H9 (cell line): Measurements from ENCODE around the gene TSPAN9. TPM values are rescaled to one million over a fixed set of nuclear protein-coding genes. Genes with fewer than 3 reads are reported as not detected.

Experiments used
- DNase-seq: peaks from one replicate; pipeline ENCODE4 v3.0.0-alpha.2; 2017
- H2AFZ ChIP-seq: one replicate; pipeline ENCODE4 v1.6.1; 2013; ENCODE audit warnings: mild to moderate bottlenecking, low read length, control low read depth, moderate library complexity
- H2AK5ac ChIP-seq: 2 replicates; pipeline ENCODE4 v1.6.1; 2013; ENCODE audit warnings: low read length, control low read depth, mixed read lengths; ENCODE audit not compliant: insufficient read length
- H2BK120ac ChIP-seq: one replicate; pipeline ENCODE4 v1.6.1; 2013; ENCODE audit warnings: low read depth, mild to moderate bottlenecking, low read length, control low read depth, inconsistent platforms; ENCODE audit not compliant: poor library complexity, severe bottlenecking
- H2BK12ac ChIP-seq: 2 replicates; pipeline ENCODE4 v1.6.1; 2013; ENCODE audit warnings: low read length, control low read depth, mixed read lengths, low read depth; ENCODE audit not compliant: insufficient read length
- H2BK15ac ChIP-seq: 2 replicates; pipeline ENCODE4 v1.6.1; 2013; ENCODE audit warnings: low read depth, low read length, control low read depth
- H2BK20ac ChIP-seq: one replicate; pipeline ENCODE4 v1.6.1; 2013; ENCODE audit warnings: low read depth, mild to moderate bottlenecking, low read length, control low read depth, inconsistent platforms; ENCODE audit not compliant: poor library complexity, severe bottlenecking
- H2BK5ac ChIP-seq: 2 replicates; pipeline ENCODE4 v1.6.1; 2013; ENCODE audit warnings: low read length, control low read depth, mixed read lengths; ENCODE audit not compliant: insufficient read length
- H3K14ac ChIP-seq: 2 replicates; pipeline ENCODE4 v1.6.1; 2013; ENCODE audit warnings: low read length, control low read depth; ENCODE audit not compliant: insufficient read depth
- H3K18ac ChIP-seq: 2 replicates; pipeline ENCODE4 v1.6.1; 2013; ENCODE audit warnings: low read depth, mild to moderate bottlenecking, mixed read lengths, low read length, control low read depth; ENCODE audit not compliant: insufficient read length
- H3K23ac ChIP-seq: 2 replicates; pipeline ENCODE4 v1.6.1; 2013; ENCODE audit warnings: low read length, control low read depth, mixed read lengths, low read depth; ENCODE audit not compliant: insufficient read length
- H3K23me2 ChIP-seq: 2 replicates; pipeline ENCODE4 v1.6.1; 2013; ENCODE audit warnings: low read depth, mild to moderate bottlenecking, mixed read lengths, low read length, control low read depth; ENCODE audit not compliant: insufficient read length, poor library complexity, severe bottlenecking
- H3K27ac ChIP-seq: 2 replicates; pipeline ENCODE4 v1.5.1; 2013; ENCODE audit warnings: low read length, control low read depth, mixed read lengths, low read depth; ENCODE audit not compliant: insufficient read length
- H3K27me3 ChIP-seq: 2 replicates; pipeline ENCODE4 v1.6.1; 2013; ENCODE audit warnings: low read length, control low read depth, inconsistent platforms; ENCODE audit not compliant: insufficient read depth
- H3K4ac ChIP-seq: 2 replicates; pipeline ENCODE4 v1.6.1; 2013; ENCODE audit warnings: low read depth, mild to moderate bottlenecking, control low read depth, inconsistent platforms, low read length, moderate library complexity
- H3K4me1 ChIP-seq: 2 replicates; pipeline ENCODE4 v1.6.1; 2013; ENCODE audit warnings: low read length, control low read depth, inconsistent platforms; ENCODE audit not compliant: insufficient read depth
- H3K4me2 ChIP-seq: 2 replicates; pipeline ENCODE4 v1.6.1; 2013; ENCODE audit warnings: low read length, control low read depth, mixed read lengths; ENCODE audit not compliant: insufficient read length, insufficient read depth
- H3K56ac ChIP-seq: 2 replicates; pipeline ENCODE4 v1.6.1; 2013; ENCODE audit warnings: low read depth, mild to moderate bottlenecking, mixed read lengths, low read length, control low read depth; ENCODE audit not compliant: insufficient read length
- H3K79me1 ChIP-seq: 2 replicates; pipeline ENCODE4 v1.6.1; 2013; ENCODE audit warnings: low read depth, mild to moderate bottlenecking, moderate library complexity, low read length, control low read depth, inconsistent platforms; ENCODE audit not compliant: insufficient read depth, poor library complexity, severe bottlenecking
- H3K79me2 ChIP-seq: 2 replicates; pipeline ENCODE4 v1.6.1; 2013; ENCODE audit warnings: low read length, control low read depth, inconsistent platforms; ENCODE audit not compliant: insufficient read depth
- H3K9ac ChIP-seq: 2 replicates; pipeline ENCODE4 v1.6.1; 2013; ENCODE audit warnings: low read length, control low read depth, mixed read lengths; ENCODE audit not compliant: insufficient read length; ENCODE audit errors: extremely low read depth
- H3K9me3 ChIP-seq: one replicate; pipeline ENCODE4 v1.6.1; 2013; ENCODE audit warnings: low read depth, low read length, inconsistent platforms; ENCODE audit not compliant: control insufficient read depth
- H3T11ph ChIP-seq: one replicate; pipeline ENCODE4 v1.6.1; 2013; ENCODE audit warnings: mild to moderate bottlenecking, low read length, control low read depth, inconsistent platforms
- H4K20me1 ChIP-seq: one replicate; pipeline ENCODE4 v1.6.1; 2013; ENCODE audit not compliant: control insufficient read depth, insufficient read length, insufficient read depth
- H4K5ac ChIP-seq: 2 replicates; pipeline ENCODE4 v1.6.1; 2013; ENCODE audit warnings: low read depth, mild to moderate bottlenecking, mixed read lengths, low read length, control low read depth; ENCODE audit not compliant: insufficient read length
- H4K8ac ChIP-seq: replicated peaks from 2 replicates; pipeline ENCODE4 v1.6.1; 2013; ENCODE audit warnings: low read length, control low read depth, mixed read lengths, low read depth; ENCODE audit not compliant: insufficient read length
- H4K91ac ChIP-seq: 2 replicates; pipeline ENCODE4 v1.6.1; 2013; ENCODE audit warnings: low read depth, mild to moderate bottlenecking, moderate library complexity, mixed read lengths, low read length, control low read depth; ENCODE audit not compliant: insufficient read length
- H3K27ac Mint-ChIP-seq, 3 experiments: 2 replicates in 2 of 3; 3 replicates in 1 of 3; pipeline ENCODE4 v1.8.0; 2020 to 2021; ENCODE audit warnings: mixed read lengths in 3 of 3, mild to moderate bottlenecking in 1 of 3, moderate library complexity in 1 of 3
- H3K27me3 Mint-ChIP-seq: 2 replicates; pipeline ENCODE4 v1.8.0; 2021; ENCODE audit warnings: low read depth, mild to moderate bottlenecking, moderate library complexity, mixed read lengths
- H3K36me3 Mint-ChIP-seq, 3 experiments: 2 replicates in 2 of 3; 3 replicates in 1 of 3; pipeline ENCODE4 v1.8.0; 2020 to 2021; ENCODE audit warnings: low read depth in 3 of 3, mixed read lengths in 3 of 3; ENCODE audit not compliant: insufficient read depth in 1 of 3
- H3K4me1 Mint-ChIP-seq, 2 experiments: 2 replicates each; pipeline ENCODE4 v1.8.0; 2020; ENCODE audit warnings: mixed read lengths in 2 of 2
- H3K4me3 Mint-ChIP-seq, 2 experiments: 2 replicates in 1 of 2; 3 replicates in 1 of 2; pipeline ENCODE4 v1.8.0; 2020 to 2021; ENCODE audit warnings: mild to moderate bottlenecking in 2 of 2, mixed read lengths in 2 of 2, moderate library complexity in 1 of 2
- H3K9me3 Mint-ChIP-seq, 2 experiments: 2 replicates in 1 of 2; 3 replicates in 1 of 2; pipeline ENCODE4 v1.8.0; 2020; ENCODE audit warnings: mild to moderate bottlenecking in 2 of 2, mixed read lengths in 2 of 2, moderate library complexity in 1 of 2
- CTCF ChIP-seq: fragments of 200-600 bp; sonication (generic); conservative IDR thresholded peaks from 3 replicates; pipeline ENCODE4 v1.8.0; 2021; ENCODE audit warnings: antibody characterized with exemption, mild to moderate bottlenecking
- WGBS: extraction: QIAGEN DNeasy Blood & Tissue Kit; methylation state at CpG from one replicate; pipeline ENCODE4 v1.1.7; 2013; ENCODE audit warnings: missing lambda C conversion rate, low lambda C conversion rate, mixed read lengths; ENCODE audit not compliant: insufficient read length; ENCODE audit errors: extremely low coverage; 5-methylcytosine and 5-hydroxymethylcytosine counted together
- total RNA-seq: library from RNA; stranded (reverse); gene quantifications from 2 replicates; pipeline ENCODE4 v1.2.1, GENCODE V29; 2021

Gene TSPAN9
- total RNA-seq, 1 experiment from 2014 or later: 19.0 TPM

- no peak overlapping the region for H2BK15ac ChIP-seq
- Mint-ChIP-seq H3K27me3 (peaks cover 6% of the 10 kb centered on the region), H3K4me3 (no peak overlapping the region), H3K4me1 (peaks cover 54 to 59% of the 10 kb centered on the region in 2 experiments), H3K36me3 (peaks cover 11 to 22% (median 16%) of the 10 kb centered on the region in 3 experiments), H3K9me3 (peaks cover 3% of the 10 kb centered on the region in 2 experiments; a peak in 3 of 5 replicates), H3K27ac (no peak overlapping the region)
- H3T11ph ChIP-seq: no peak overlapping the region
- no peak overlapping the region for H4K8ac ChIP-seq
- H3K27me3 ChIP-seq: no peaks in the 10 kb centered on the region
- no peak overlapping the region for H2BK120ac ChIP-seq
- no peaks in the 10 kb centered on the region for H3K79me2 ChIP-seq
- H3K9me3 ChIP-seq: no peaks in the 10 kb centered on the region
- H4K5ac ChIP-seq: no peak overlapping the region
- H2BK12ac ChIP-seq: no peak overlapping the region
- no CpG with 5 or more reads among the region's 4 CpGs for WGBS
- no peak overlapping the region for H2BK20ac ChIP-seq
- no peak for TF ChIP-seq CTCF
- no peak overlapping the region for H3K4me2 ChIP-seq
- no peaks in the 10 kb centered on the region for H3K23me2 ChIP-seq
- no peak overlapping the region for H2BK5ac ChIP-seq
- H3K18ac ChIP-seq: no peak overlapping the region
- H3K27ac ChIP-seq: no peak overlapping the region
- peaks cover 5% of the 10 kb centered on the region; the same call in 1 of the 2 replicates for H3K4me1 ChIP-seq
- no peak overlapping the region for H4K91ac ChIP-seq
- H2AK5ac ChIP-seq: no peak overlapping the region
- H3K14ac ChIP-seq: no peak overlapping the region
- H3K9ac ChIP-seq: no peak overlapping the region
- no peak for DNase-seq
- H3K56ac ChIP-seq: no peak overlapping the region
- H3K79me1 ChIP-seq: no peaks in the 10 kb centered on the region
- H3K23ac ChIP-seq: no peak overlapping the region
- no peak overlapping the region for H3K4ac ChIP-seq
- H2AFZ ChIP-seq: no peak overlapping the region
- no peaks in the 10 kb centered on the region for H4K20me1 ChIP-seq
These were observed 9.0 kb downstream of the TSPAN9 start for GRCh38 chr12:3086211-3086610.
